SHP77 treated with DMSO at 0.1 percent for 48 hours (cell line): ENCODE data around the gene SGK1.
"Not testable (repeated sequence)": the region's sequence is repeated elsewhere in the genome, so short reads cannot be mapped to it uniquely, and the experiment has no call there.

Experiments used
- DNase-seq: peaks from one replicate; lab custom pipeline; 2025; lab: John Stamatoyannopoulos, UW

Gene SGK1

DNA sequence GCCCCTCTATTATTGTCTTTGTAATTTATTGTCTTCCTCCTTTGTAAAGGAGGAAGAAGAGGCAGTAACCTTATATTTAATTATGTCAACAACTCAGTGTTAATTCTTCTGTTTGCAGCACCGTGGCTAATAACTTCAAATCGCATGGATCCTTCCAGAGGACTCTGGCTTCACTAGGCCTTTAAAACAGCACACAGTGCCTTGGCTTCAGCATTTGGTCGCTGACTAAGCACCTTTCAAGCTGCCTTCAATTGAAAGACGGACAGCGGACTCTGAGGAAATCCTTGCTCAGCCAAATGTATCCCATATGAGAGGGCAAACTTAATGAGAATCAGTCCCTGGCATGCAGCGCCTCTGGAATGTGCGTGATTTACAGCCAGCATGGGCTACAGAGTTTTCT is 64.2 kb downstream of the SGK1 start:
- no peak for DNase-seq

DNA sequence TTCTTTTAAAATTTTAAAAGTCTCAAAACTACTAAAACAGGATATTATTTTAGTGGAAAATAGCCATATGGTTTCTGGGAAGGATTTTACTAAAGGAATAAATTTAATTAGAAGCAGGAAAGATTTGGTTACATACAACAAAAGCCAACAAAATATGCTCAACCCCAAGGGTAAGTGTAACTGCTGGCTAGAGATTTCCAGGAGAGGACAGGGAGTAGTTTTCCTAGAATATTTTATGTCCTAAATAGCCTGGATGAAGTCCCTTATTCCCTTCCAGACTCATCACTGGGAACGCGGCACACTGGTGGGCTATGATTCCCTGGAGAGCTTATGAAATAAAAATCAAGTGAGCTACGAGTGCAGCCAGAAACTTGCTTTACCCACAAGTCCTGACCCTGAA is 66.6 kb downstream of the SGK1 start:
- no peak for DNase-seq

DNA sequence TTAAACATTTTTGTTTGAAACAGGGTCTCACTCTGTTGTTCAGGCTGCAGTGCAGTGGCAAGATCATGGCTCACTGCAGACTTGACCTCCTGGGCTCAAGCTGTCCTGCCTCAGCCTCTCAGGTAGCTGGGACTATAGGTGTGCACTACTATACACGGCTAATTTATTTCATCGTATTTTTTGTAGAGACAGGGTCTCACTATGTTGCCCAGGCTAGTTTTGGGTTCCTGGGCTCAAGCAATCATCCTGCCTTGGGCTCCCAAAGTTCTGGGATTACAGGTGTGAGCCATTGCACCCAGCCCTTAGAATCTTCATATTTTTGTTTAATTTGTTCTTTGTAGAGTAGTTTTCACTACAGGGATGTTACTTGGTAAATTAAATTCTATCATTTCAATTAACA is 67.1 kb downstream of the SGK1 start:
- DNase-seq: no peak

DNA sequence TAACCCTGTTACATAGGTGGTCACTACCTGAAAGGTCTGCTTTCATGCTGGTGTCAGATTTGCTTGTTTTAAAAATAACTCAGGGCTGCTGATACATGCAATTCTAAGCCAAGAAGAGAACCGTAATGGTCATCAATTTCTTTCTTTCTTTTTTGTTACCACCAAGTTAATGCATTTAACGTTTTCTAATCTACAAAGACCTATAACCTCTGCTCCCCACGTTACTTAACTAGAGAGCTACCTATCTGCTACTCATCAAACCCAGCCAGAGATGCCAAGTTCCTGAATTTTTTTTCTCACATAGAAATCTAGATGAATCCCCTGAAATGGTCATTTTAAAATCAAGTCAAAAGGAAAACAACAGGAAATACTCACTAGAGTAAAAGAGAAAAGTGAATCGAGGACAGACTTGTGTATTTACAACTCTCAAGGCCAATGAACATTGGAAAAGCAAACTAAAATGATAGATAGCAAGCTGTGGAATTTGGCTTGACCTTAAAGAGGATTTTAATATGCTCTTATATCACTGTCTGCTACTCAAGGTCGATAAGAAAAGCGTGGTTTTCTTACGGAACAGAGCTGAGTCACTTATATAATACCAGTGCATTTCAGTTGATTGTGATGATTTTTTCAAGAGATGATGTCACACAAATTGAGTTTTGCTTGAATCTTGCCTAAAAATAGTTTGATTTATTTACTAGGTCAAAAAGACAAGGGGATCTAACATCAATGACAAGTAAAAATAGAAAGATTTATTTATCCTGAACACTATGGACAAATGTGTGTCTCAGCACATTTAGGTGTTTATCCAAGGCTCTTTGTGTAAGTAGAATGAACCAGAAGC is 67.9 kb downstream of the SGK1 start:
- DNase-seq: no peak

DNA sequence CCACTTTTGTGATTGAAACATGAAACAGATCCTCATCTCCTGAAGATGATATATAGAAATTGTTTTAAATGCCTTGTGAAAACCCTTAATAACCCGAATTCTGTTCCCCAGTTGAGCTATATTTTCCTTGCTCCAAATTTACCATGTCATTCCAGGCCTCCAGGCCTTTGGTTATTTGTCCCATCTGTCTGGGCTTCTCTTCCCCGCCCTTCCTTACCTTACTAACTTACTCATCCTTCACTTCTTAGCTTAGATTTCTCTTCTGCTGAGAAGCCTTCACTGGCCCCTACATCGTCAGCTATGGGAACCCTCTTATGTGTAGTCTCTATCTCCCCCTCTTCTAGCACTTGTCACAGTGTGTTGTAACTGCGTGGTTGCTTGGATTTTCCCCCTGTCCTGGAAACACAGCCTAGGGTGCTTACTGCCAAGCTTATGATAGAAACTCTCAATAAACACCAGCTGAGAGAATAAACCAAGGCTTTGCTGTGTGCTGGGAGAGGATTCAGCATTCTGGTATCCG is 68.6 kb downstream of the SGK1 start:
- DNase-seq: no peak

DNA sequence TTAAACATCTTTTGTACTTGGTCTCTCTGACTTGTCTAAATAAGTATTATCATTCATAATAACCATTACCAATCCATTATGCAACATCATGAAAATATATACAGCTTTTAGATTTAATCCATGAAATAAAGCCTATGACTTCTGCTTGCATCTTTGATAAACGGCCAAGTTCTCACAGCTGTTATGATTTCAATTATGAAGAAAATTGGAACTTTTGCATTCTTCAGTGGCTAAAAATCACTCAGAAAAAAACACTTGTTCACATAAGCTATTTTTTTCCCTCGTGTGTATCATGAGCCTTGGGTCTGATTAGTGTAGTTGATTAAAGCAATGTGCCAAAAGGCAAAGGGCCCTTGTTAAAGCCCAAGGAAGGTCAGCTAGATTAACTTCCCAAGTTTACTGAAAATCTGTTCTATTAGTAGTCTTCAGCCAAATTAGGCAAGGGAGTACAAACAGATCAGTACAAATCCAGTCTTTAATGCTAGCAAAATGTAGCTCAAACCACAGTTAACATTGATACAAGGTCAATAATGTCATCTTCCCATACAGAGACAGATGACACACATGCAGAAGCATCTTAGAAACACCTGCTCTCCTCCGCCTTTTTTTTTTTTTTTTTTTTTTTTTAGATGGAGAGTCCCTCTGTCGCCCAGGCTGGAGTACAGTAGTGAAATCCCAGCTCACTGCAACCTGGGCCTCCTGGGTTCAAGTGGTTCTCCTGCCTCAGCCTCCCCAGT is 69.9 kb downstream of the SGK1 start:
- no peak for DNase-seq

DNA sequence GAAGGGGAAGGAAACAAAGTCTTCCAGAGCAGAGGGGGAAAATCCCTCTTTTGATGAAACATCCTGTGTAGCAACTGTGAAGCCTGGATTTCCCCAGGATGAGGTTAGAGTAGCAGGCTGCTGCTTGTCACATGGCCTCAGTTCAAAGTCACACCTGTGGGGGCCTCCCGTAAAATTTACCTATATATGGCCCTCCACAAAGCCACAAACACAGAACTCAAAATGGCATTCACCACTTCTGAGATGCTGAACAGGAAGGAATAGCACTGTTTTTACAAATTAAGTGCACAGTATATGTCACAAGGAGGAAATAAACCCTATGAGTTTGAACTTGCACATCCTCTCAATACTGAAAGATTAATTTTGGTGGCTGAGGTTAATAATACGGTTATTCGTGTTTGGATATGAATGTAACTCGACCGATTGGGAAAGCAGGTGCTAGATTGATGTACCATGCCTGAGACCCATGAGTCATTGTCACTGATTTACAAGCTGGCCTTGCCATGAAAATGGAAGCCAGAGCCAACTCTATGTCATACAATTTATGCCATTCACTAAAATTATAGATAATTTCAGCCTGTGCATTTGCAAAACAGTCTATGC is 70.6 kb downstream of the SGK1 start:
- DNase-seq: peak; percentile 11

DNA sequence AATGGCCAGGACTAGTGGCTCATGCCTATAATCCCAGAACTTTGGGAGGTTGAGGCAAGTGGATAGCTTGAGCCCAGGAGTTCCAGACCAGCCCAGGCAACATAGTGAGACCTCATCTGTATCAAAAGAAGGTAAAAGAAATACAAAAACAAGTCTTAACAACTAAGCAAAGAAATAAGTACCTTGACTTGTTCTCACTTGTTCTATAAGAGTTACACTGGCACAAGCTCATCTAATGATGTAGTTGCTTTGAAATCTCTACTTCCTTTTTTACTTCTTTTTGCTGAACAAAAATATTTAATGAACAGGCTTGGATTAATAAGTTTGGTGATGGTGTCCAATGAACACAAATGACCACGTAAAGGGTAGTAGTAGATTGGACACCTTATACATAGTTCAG is 72.2 kb downstream of the SGK1 start:
- no peak for DNase-seq

DNA sequence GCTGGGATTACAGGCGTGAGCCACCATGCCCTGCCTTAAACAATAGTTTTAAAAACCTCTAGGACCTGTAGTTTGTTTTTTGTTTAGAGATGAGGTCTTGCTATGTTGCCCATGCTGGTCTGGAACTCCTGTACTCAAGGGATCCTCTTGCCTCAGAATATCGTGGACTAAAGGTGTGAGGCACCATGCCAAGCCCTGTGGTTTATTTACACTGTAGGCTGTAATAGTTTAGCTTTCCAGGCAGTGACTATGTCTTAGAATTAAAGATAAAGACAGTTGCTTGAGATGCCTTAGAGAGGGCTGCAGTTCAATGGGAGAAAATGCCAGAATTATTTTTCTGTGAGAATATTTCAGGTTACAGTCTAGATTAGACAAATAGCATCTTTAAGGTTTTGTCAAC is 72.9 kb downstream of the SGK1 start:
- DNase-seq: no peak

DNA sequence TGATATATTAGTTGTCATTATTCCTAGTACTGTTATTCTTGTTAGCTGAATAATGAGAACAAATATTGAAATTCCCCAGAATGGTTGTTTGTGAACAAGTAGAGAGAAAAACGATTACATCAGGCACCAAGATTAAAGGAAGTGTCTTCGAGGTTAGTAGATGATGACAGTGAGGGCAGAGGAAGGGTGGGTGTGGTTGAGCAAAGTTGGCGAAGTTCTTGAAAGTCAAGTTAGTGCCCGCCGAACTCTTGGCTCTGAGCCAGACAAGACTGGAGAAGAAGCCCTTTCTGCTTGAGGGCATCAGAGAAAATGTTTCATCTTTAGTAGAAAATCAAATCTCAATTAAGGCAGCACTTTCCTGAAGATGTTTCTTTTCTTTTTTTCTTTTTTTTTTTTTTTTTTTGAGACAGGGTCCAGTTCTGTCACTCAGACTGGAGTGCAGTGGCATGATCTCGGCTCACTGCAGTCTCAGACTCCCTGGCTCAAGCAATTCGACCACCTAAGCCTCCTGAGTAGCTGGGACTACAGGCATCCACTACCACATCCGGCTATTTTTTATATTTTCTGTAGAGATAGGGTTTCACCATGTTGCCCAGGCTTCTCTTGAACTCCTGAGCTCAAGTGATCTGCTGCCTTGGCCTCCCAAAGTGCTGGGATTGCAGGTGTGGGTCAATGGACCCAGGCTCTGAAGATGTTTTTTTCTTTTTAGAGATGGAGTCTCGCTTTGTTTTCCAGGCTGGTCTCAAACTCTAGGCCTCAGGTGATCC is 77.1 kb downstream of the SGK1 start:
- no peak for DNase-seq

DNA sequence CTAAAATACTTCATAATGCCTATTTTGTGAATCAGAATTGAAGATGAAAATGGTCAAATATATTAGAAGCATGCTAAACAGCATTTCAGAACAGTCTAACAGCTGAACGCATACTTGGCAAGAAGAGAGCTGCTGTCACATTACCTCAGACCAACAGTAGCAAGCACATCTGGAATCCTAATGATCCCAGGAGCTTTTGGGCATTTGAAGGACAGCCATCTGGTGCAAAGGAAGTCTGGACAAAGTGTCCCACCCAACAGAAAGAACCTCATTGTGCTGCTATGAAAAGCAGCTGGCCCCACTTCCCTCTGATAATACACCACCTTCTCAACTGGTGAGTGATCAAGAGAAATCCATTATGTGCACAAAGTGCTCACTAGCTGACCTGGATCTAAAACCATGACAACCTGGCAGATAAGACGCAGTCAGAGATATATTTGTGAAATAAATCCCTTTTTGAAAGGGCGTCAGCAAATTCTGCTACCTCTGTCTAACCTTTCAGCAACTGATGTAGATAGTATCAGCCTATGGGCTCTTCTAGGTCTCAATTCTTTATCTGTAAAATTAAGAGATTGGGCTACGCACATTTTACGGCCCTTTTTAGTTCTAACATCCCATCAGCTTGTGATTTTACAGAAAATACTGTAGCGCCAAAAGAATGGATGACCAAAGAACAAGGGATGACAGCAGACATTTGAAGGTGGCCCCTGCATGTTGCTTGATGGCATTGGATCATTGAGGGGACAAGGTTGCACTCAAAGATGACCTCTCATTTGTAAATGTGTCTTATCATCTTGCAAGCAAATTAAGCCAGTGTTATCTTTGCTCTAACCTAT is 78.7 kb downstream of the SGK1 start:
- DNase-seq: no peak

DNA sequence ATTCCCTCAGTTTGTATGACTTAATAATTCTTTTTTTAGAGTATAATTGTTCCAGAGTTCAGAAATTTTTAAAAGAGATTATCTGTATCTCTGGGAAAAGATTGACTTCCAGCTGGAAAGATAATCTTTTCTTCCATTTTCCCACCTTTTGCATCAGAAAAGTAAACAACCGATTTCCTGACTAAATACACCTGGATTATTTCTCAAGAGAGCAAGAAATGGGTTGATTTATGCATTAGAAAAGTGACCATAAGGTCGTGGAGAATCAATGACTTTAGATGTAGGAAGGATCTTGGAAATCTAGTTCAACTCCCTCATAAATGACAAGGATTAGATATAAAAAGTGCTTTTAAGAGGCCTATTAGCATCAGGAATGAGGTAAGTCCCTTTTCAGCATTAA is 79.9 kb downstream of the SGK1 start:
- DNase-seq: no peak

DNA sequence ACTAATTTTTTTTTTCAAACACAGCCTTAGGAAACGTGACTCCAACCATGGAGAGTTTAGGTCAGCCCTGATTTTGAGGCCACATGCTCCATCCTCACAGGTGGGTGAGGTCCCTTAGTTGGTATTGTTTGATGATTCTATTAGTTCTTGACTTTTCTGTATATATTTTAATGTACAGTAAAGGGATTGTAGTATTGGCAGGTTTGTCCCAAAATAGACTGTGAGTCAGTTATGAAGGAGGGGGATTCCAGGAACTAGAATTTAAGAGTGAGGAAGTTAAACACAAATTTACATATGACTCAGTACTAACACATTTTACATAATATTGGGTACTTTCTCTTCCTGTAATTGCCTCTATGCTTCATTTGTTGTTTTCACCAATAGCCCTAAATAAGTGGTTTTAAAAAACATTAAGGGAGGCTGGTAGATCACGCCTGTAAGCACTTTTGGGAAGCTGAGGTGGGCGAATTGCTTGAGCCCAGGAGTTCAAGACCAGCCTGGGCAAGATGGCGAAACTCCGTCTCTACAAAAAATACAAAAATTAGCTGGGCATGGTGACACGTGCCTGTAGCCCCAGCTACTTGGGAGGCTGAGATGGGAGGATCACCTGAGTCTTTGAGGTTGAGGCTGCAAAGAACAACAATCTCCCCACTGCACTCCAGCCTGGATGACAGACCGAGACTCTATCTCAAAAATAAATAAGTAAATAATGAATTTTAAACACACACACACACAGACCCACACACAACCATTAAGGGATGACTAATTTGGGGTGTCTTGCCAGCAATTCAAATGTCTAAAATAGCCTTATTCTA is 81.8 kb downstream of the SGK1 start:
- DNase-seq: no peak

DNA sequence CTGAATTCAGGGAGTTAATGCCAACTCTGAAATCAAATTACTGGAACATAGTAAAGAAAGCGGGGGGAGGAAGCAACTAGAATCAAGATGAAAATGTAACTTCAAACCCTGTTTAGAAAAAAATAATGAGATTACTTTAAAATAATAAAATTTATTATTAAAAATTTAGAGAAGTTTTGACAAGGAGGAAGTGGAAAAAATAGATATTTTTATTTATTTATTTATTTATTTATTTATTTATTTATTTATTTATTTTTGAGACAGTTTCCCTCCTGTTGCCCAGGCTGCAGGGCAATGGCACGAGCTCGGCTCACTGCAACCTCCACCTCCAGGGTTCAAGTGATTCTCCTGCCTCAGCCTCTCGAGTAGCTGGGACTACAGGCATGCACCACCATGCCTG is 82.6 kb downstream of the SGK1 start:
- not testable (repeated sequence) for DNase-seq

DNA sequence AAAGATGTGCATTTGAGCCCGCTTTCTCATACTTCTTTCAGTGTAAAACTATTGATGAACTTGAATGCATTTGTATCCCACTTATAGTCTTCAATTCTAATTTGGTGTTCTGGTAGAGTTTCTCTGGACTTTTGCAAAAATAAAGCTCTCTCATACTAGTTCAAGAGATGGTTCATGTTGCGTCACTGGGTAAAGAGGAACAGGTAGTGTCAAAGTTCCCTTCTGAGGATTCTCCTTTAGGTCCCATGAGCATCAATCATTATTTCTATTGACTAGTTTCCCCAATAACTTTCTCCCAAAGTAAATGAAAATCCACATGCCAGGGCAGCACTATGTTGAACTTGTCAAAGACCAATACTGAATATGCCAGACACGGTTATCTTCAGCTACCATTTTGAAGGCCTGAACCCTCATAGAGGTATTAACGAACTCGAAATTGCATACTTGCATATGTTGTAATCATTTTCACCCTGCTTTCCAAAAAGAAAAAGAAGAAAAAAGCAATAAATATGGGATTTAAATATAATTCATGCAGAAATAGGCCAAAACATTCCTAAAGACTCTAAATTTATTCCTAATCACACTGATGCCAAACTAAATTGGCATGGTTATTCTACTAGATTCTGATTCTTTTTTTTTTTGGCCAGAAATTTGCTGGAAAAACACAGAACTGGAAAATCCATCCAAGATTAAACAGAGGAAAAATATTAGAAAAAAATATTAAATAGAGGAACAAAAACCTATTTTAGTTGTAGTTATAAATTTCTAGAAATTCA is 84.5 kb downstream of the SGK1 start:
- no peak for DNase-seq

DNA sequence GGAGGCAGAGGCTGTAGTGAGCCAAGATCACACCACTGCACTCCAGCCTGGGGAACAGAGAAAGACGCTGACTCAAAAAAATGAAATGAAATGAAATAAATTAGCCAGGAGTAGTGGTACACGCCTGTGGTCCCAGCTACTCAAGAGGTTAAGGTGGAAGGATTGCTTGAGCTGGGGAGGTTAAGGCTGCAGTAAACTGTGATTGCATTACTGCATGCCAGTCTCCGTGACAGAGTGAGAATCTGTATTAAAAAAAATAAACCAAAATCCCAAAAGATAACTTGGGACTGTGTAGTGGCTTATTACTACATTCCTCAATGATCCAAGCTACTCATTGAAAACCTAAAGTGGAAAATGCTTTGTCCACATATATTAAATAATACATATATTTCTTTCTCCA is 87.0 kb downstream of the SGK1 start:
- no peak for DNase-seq

DNA sequence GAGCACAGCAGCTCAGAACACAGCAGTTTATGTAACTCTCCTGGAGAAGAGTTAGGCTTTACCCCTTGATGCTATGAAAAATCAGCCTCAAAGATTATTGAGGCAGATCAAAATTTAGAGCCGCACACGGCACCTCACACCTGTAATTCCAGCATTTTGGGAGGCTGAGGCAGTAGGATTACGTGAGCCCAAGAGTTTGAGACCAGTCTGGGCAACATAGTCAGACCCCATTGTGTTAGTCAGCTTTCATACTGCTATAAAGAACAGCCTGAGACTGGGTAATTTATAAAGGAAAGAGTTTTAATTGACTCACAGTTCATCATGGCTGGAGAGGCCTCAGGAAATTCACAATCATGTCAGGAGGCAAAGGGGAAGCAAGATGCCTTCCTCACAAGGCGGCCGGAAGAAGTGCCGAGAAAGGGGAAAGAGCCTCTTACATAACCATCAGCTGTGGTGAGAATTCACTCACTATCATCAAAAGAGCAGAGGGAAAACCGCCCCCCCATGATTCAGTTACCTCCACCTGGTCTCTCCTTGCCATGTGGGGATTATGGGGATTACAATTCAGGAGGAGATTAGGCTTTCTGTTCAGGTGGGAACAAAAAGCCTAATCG is 87.7 kb downstream of the SGK1 start:
- DNase-seq: no peak

DNA sequence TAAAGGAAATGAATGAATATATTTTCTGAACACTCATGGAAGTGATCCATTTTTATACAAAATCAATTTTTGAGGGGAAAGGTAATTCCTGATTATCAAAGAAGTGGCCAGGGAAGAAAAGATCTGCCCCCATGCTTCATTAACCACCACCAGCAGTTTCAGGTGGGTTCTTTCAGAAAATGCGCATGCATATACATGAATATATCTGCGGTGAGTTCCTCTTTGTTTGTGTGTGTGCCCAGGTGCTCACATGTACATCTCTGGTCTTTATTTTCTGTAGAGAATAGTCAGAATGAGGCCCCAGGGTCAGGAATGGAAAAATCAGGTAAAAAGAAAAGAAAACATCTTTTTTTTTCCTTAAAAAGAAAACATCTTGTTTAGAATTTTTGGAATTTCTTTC is 88.4 kb downstream of the SGK1 start:
- no peak for DNase-seq

DNA sequence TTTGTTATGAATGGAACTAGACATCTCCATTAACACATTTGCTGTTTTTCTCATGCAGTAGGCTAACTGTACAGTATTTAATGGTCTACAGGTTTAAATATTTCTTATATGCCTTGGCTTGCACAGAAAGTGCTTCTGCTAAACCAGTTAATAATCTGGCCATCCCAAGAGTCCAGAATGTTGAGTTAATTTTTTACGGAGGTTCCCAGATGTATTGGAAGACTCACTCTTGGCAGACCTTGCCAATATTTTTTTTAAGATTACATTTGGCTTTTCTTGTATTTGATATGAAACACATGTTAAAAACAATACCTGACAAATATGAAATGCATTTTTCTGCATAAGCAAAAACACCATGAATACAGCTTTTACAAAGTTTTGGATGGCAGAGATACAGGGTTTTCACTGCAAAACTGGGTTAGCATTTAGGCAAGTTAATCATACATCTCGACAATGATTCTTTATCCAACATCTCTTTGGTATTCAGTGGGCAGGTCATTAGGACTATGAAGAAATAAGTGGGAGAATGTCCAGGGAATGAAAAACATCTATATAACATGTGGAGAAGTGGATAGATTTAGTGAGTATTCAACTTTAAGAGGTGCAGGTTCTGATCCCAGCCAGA is 94.0 kb downstream of the SGK1 start:
- no peak for DNase-seq
